ENCODE measurements around the gene PTPN21. TPM values are rescaled to one million over a fixed set of nuclear protein-coding genes. Genes with fewer than 3 reads are reported as not detected.

The PTPN21 gene
- polyA plus RNA-seq, 1 of the 3 experiments (the other 2 are of a cell fraction) = 5.6 TPM

DNA sequence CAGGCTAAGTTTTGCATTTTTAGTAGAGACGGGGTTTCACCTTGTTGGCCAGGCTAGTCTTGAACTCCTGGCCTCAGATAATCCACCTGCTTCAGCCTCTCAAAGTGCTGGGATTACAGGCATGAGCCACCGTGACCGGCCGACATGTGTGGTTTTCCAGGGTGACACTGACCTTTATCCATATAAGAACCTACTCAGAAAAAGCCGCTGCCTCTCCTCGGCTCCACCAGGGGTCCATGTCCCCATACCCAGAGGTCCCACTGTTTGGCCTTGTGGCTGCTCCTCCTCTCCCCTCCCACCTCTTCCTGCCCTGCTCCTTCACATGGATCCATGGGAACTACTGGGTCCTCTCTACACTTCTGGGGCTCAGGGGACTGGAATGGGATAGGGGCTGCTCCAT, 64.6 kb downstream of the PTPN21 start:
- DNase-seq = no peak
- 99% methylated on average over 6 of the region's 6 CpGs for WGBS (ENCODE audit: low lambda C conversion rate)
- H3K79me2 ChIP-seq (ENCODE audit: insufficient read depth) = no peaks in the 10 kb centered on the region; the same call in 1 of the 2 replicates
- no peaks in the 10 kb centered on the region for H4K20me1 ChIP-seq (ENCODE audit: insufficient read depth)
- H2AFZ ChIP-seq (ENCODE audit: low read depth) = no peak overlapping the region
- no peaks in the 10 kb centered on the region for H3K9me3 ChIP-seq
- CTCF ChIA-PET = no interaction called here
- POLR2A ChIA-PET = no interaction called here
- no peaks in the 10 kb centered on the region for H3K27me3 ChIP-seq (ENCODE audit: insufficient read depth)
- TF ChIP-seq NFIC (IDR thresholded peaks at IDR 0.05; ENCODE audit: borderline replicate concordance) = no peak
- TF ChIP-seq TCF12 (IDR thresholded peaks at IDR 0.05) = no peak
- TF ChIP-seq FOXM1 (IDR thresholded peaks at IDR 0.05; ENCODE audit: low read depth) = no peak
- TF ChIP-seq NRF1 (IDR thresholded peaks at IDR 0.05; ENCODE audit: low read depth, low read length) = no peak
- no peak for TF ChIP-seq YY1 (IDR thresholded peaks at IDR 0.05; ENCODE audit: low read depth)
- no peak for TF ChIP-seq JUND (IDR thresholded peaks at IDR 0.05)
- TF ChIP-seq, protein P1, sequence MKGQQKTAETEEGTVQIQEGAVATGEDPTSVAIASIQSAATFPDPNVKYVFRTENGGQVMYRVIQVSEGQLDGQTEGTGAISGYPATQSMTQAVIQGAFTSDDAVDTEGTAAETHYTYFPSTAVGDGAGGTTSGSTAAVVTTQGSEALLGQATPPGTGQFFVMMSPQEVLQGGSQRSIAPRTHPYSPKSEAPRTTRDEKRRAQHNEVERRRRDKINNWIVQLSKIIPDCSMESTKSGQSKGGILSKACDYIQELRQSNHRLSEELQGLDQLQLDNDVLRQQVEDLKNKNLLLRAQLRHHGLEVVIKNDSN (IDR thresholded peaks at IDR 0.05; ENCODE audit: borderline replicate concordance, low read depth) = no peak
- TF ChIP-seq GABPA (IDR thresholded peaks at IDR 0.05; ENCODE audit: low read depth) = no peak
- TF ChIP-seq RFX5 (IDR thresholded peaks at IDR 0.05; ENCODE audit: low read length) = no peak
- no peak for TF ChIP-seq SMC3 (IDR thresholded peaks at IDR 0.05; ENCODE audit: low read depth, low read length)
- no peak for TF ChIP-seq GATA2 (CRISPR knock-in tag; IDR thresholded peaks at IDR 0.05)
- TF ChIP-seq MAX (IDR thresholded peaks at IDR 0.05; ENCODE audit: low read depth) = no peak
- TF ChIP-seq ELF1 (IDR thresholded peaks at IDR 0.05) = no peak
- no peak for TF ChIP-seq POLR2AphosphoS5 (IDR thresholded peaks at IDR 0.05; ENCODE audit: low read depth, low read length)
- TF ChIP-seq RXRA (IDR thresholded peaks at IDR 0.05; ENCODE audit: borderline replicate concordance, low read depth) = no peak
- TF ChIP-seq, protein P2, sequence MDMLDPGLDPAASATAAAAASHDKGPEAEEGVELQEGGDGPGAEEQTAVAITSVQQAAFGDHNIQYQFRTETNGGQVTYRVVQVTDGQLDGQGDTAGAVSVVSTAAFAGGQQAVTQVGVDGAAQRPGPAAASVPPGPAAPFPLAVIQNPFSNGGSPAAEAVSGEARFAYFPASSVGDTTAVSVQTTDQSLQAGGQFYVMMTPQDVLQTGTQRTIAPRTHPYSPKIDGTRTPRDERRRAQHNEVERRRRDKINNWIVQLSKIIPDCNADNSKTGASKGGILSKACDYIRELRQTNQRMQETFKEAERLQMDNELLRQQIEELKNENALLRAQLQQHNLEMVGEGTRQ (IDR thresholded peaks at IDR 0.05; ENCODE audit: borderline replicate concordance, low read depth, low read length) = no peak
- no peak for TF ChIP-seq SIN3A (IDR thresholded peaks at IDR 0.05; ENCODE audit: borderline replicate concordance, low read depth, low read length)
- no peak for TF ChIP-seq CHD2 (IDR thresholded peaks at IDR 0.05; ENCODE audit: low read length, partially characterized antibody)
- H3F3A ChIP-seq (replicated peaks; ENCODE audit: insufficient read depth) = no peaks in the 10 kb centered on the region
- H3K4me2 ChIP-seq = no peak overlapping the region
- no peak overlapping the region for H3K27ac ChIP-seq (ENCODE audit: low read depth in 2 of 2, low read length in 1 of 2)
- no peaks in the 10 kb centered on the region for H3K9me2 ChIP-seq
- H3K4me1 ChIP-seq (ENCODE audit: control insufficient read depth in 1 of 2, insufficient read depth in 2 of 2, low read depth in 1 of 2, low read length in 1 of 2) = peaks cover 0 to 3% of the 10 kb centered on the region in 2 experiments; a peak in 1 of 4 replicates
- no peak overlapping the region for H3K9ac ChIP-seq
- H3K4me3 ChIP-seq (ENCODE audit: low read depth in 2 of 2, low read length in 1 of 2) = no peak overlapping the region
- H3K36me3 ChIP-seq (replicated peaks in 1 of 2; ENCODE audit: control insufficient read depth in 1 of 2, insufficient read depth in 2 of 2, low read length in 1 of 2) = peaks cover 9 to 25% of the 10 kb centered on the region in 2 experiments

- Histone ChIP-seq H3K27me3 (ENCODE audit: insufficient read depth) (no peaks in the 10 kb centered on the region), H3K36me3 (replicated peaks in 1 of 2; ENCODE audit: control insufficient read depth in 1 of 2, insufficient read depth in 2 of 2, low read length in 1 of 2) (peaks cover 13 to 38% of the 10 kb centered on the region in 2 experiments), H3K4me3 (ENCODE audit: low read depth in 2 of 2, low read length in 1 of 2) (no peak overlapping the region), H3K27ac (ENCODE audit: low read depth in 2 of 2, low read length in 1 of 2) (no peak overlapping the region), H4K20me1 (ENCODE audit: insufficient read depth) (no peaks in the 10 kb centered on the region), H3K4me1 (ENCODE audit: control insufficient read depth in 1 of 2, insufficient read depth in 2 of 2, low read depth in 1 of 2, low read length in 1 of 2) (peaks cover 0 to 3% of the 10 kb centered on the region in 2 experiments; a peak in 1 of 4 replicates), H3K4me2 (no peak overlapping the region), H3K79me2 (ENCODE audit: insufficient read depth) (no peaks in the 10 kb centered on the region; the same call in 1 of the 2 replicates), H3K9ac (no peak overlapping the region), H3F3A (replicated peaks; ENCODE audit: insufficient read depth) (no peaks in the 10 kb centered on the region), H3K9me2 (no peaks in the 10 kb centered on the region), H3K9me3 (no peaks in the 10 kb centered on the region), H2AFZ (ENCODE audit: low read depth) (no peak overlapping the region)
- CTCF ChIA-PET = interaction anchor here (1.2 kb wide), 1 partner anchor 71 kb away, joined by 4 read pairs; no protein-coding TSS in a partner anchor
- 91% methylated on average over 6 of the region's 6 CpGs for WGBS (ENCODE audit: low lambda C conversion rate)
- TF ChIP-seq SIN3A (IDR thresholded peaks at IDR 0.05; ENCODE audit: borderline replicate concordance, low read depth, low read length) (no peak), NRF1 (IDR thresholded peaks at IDR 0.05; ENCODE audit: low read depth, low read length) (no peak), EZH2phosphoT487 (IDR thresholded peaks at IDR 0.05; ENCODE audit: borderline replicate concordance, low read depth) (no peak), MXI1 (IDR thresholded peaks at IDR 0.05; ENCODE audit: low read depth, low read length) (no peak), FOXJ3 (CRISPR knock-in tag; IDR thresholded peaks at IDR 0.05) (no peak)
- POLR2A ChIA-PET = no interaction called here
- DNase-seq = no peak
Observed at GRCh38 chr14:88488897-88489296, 65.9 kb downstream of the PTPN21 start.

All from SK-N-SH (cell line).